ENCODE data around the gene HOXD3. TPM values are rescaled to one million over a fixed set of nuclear protein-coding genes. Genes with fewer than 3 reads are reported as not detected.
A peak's percentile ranks its signal among the peaks of the same experiment; 100 is the strongest.

Gene HOXD3
- total RNA-seq (10 to 100 TPM in 1 of 2 donors, 1 to 10 TPM in 1; 9.8 to 13.4 TPM), polyA plus RNA-seq (1 to 10 TPM; 1.5 to 2.3 TPM)
- long read RNA-seq, donor 1, partial matches to known transcripts, result 0 of 6 reads
- long read RNA-seq, donor 1, other reads (novel, unspliced or antisense), result 6 of 6 reads
- long read RNA-seq, donor 2, partial matches to known transcripts, result 1 of 5 reads
- long read RNA-seq, donor 2, other reads (novel, unspliced or antisense), result 4 of 5 reads

- Histone ChIP-seq H3K4me3 (ENCODE audit: low read length in 2 of 2) (no peak within 1 kb of the TSS), H3K27ac (ENCODE audit: low read depth in 1 of 2, low read length in 2 of 2) (no peak within 1 kb of the TSS), H3K36me3 (ENCODE audit: control insufficient read depth in 1 of 2, insufficient read depth in 2 of 2, low read length in 1 of 2) (no peaks in the 10 kb centered on the region), H3K4me1 (ENCODE audit: control insufficient read depth in 1 of 2, insufficient read depth in 2 of 2, low read length in 2 of 2) (no peaks in the 10 kb centered on the region), H3K9me3 (ENCODE audit: control insufficient read depth, low read length) (no peaks in the 10 kb centered on the region), H3K27me3 (ENCODE audit: control insufficient read depth in 1 of 2, insufficient read depth in 2 of 2, low read length in 1 of 2) (no peaks in the 10 kb centered on the region)
- 31 to 36% methylated on average over 48 of the region's 48 CpGs for WGBS, 2 donors
- intact Hi-C loops (cut with DNase I), result no loop called here
- ATAC-seq (ENCODE audit: low FRiP score) (no peak), DNase-seq (peak in 1 of 2 donors; percentile 55)
Observed at GRCh38 chr2:176156807-176157498, at the start of gene HOXD3. HOXD3 (plus strand) TSS chr2:176157307; CDS start chr2:176169115, 11,808 bp downstream.

- no peak overlapping the region for H3K4me3 ChIP-seq (ENCODE audit: low read length in 2 of 2)
- 2 to 3% methylated on average over 56 to 59 of the region's 59 CpGs for WGBS, 2 donors
- peaks cover 0 to 7% of the 10 kb centered on the region in 2 donors for H3K27me3 ChIP-seq (ENCODE audit: control insufficient read depth in 1 of 2, insufficient read depth in 2 of 2, low read length in 1 of 2)
- no peak overlapping the region for H3K27ac ChIP-seq (ENCODE audit: low read depth in 1 of 2, low read length in 2 of 2)
- no peaks in the 10 kb centered on the region for H3K9me3 ChIP-seq (ENCODE audit: control insufficient read depth, low read length)
- no peak for DNase-seq
- H3K36me3 ChIP-seq (ENCODE audit: control insufficient read depth in 1 of 2, insufficient read depth in 2 of 2, low read length in 1 of 2), result no peaks in the 10 kb centered on the region
- ATAC-seq (ENCODE audit: low FRiP score), result no peak
- no peaks in the 10 kb centered on the region for H3K4me1 ChIP-seq (ENCODE audit: control insufficient read depth in 1 of 2, insufficient read depth in 2 of 2, low read length in 2 of 2)
- intact Hi-C loops (cut with DNase I), result no loop called here
Observed at GRCh38 chr2:176107731-176108181, 49.4 kb upstream of the HOXD3 start.

- Histone ChIP-seq H3K4me3 (ENCODE audit: low read length in 2 of 2) (no peak overlapping the region), H3K27me3 (ENCODE audit: control insufficient read depth in 1 of 2, insufficient read depth in 2 of 2, low read length in 1 of 2) (peaks cover 0 to 6% of the 10 kb centered on the region in 2 donors), H3K9me3 (ENCODE audit: control insufficient read depth, low read length) (no peaks in the 10 kb centered on the region), H3K4me1 (ENCODE audit: control insufficient read depth in 1 of 2, insufficient read depth in 2 of 2, low read length in 2 of 2) (no peaks in the 10 kb centered on the region), H3K27ac (ENCODE audit: low read depth in 1 of 2, low read length in 2 of 2) (no peak overlapping the region), H3K36me3 (ENCODE audit: control insufficient read depth in 1 of 2, insufficient read depth in 2 of 2, low read length in 1 of 2) (no peaks in the 10 kb centered on the region)
- DNase-seq (no peak), ATAC-seq (ENCODE audit: low FRiP score) (no peak)
- intact Hi-C loops (cut with DNase I), result no loop called here
- 16 to 19% methylated on average over 26 of the region's 26 CpGs for WGBS, 2 donors
Observed at GRCh38 chr2:176109192-176109901, 47.8 kb upstream of the HOXD3 start.

GRCh38 chr2:176109946-176110345, 47.2 kb upstream of the HOXD3 start:
- 28 to 30% methylated on average over 4 of the region's 4 CpGs for WGBS, 2 donors
- Histone ChIP-seq H3K36me3 (ENCODE audit: control insufficient read depth in 1 of 2, insufficient read depth in 2 of 2, low read length in 1 of 2) (no peaks in the 10 kb centered on the region), H3K4me1 (ENCODE audit: control insufficient read depth in 1 of 2, insufficient read depth in 2 of 2, low read length in 2 of 2) (no peaks in the 10 kb centered on the region), H3K27ac (ENCODE audit: low read depth in 1 of 2, low read length in 2 of 2) (no peak overlapping the region), H3K9me3 (ENCODE audit: control insufficient read depth, low read length) (no peaks in the 10 kb centered on the region), H3K27me3 (ENCODE audit: control insufficient read depth in 1 of 2, insufficient read depth in 2 of 2, low read length in 1 of 2) (peaks cover 0 to 2% of the 10 kb centered on the region in 2 donors), H3K4me3 (ENCODE audit: low read length in 2 of 2) (no peak overlapping the region)
- intact Hi-C loops (cut with DNase I), result no loop called here
- no peak for ATAC-seq (ENCODE audit: low FRiP score)
- no peak for DNase-seq

GRCh38 chr2:176110415-176111308, 46.4 kb upstream of the HOXD3 start:
- intact Hi-C loops (cut with DNase I), result no loop called here
- H3K4me1 ChIP-seq (ENCODE audit: control insufficient read depth in 1 of 2, insufficient read depth in 2 of 2, low read length in 2 of 2), result no peaks in the 10 kb centered on the region
- H3K27me3 ChIP-seq (ENCODE audit: control insufficient read depth in 1 of 2, insufficient read depth in 2 of 2, low read length in 1 of 2), result peaks cover 0 to 2% of the 10 kb centered on the region in 2 donors

GRCh38 chr2:176111309-176111663, 45.8 kb upstream of the HOXD3 start:
- DNase-seq (no peak), ATAC-seq (ENCODE audit: low FRiP score) (no peak)
- Histone ChIP-seq H3K4me1 (ENCODE audit: control insufficient read depth in 1 of 2, insufficient read depth in 2 of 2, low read length in 2 of 2) (no peaks in the 10 kb centered on the region), H3K27ac (ENCODE audit: low read depth in 1 of 2, low read length in 2 of 2) (no peak overlapping the region), H3K9me3 (ENCODE audit: control insufficient read depth, low read length) (no peaks in the 10 kb centered on the region), H3K4me3 (ENCODE audit: low read length in 2 of 2) (no peak overlapping the region), H3K27me3 (ENCODE audit: control insufficient read depth in 1 of 2, insufficient read depth in 2 of 2, low read length in 1 of 2) (peaks cover 0 to 2% of the 10 kb centered on the region in 2 donors), H3K36me3 (ENCODE audit: control insufficient read depth in 1 of 2, insufficient read depth in 2 of 2, low read length in 1 of 2) (no peaks in the 10 kb centered on the region)
- WGBS, 2 donors, result 7 to 10% methylated on average over 16 of the region's 16 CpGs
- intact Hi-C loops (cut with DNase I), result no loop called here

More at GRCh38 chr2:176110415-176111308, 46.4 kb upstream of the HOXD3 start:
- no peak for ATAC-seq (ENCODE audit: low FRiP score)
- no peaks in the 10 kb centered on the region for H3K9me3 ChIP-seq (ENCODE audit: control insufficient read depth, low read length)
- WGBS, 2 donors, result 22 to 23% methylated on average over 7 of the region's 7 CpGs
- no peaks in the 10 kb centered on the region for H3K36me3 ChIP-seq (ENCODE audit: control insufficient read depth in 1 of 2, insufficient read depth in 2 of 2, low read length in 1 of 2)
- no peak overlapping the region for H3K27ac ChIP-seq (ENCODE audit: low read depth in 1 of 2, low read length in 2 of 2)
- no peak for DNase-seq
- H3K4me3 ChIP-seq (ENCODE audit: low read length in 2 of 2), result no peak overlapping the region

GRCh38 chr2:176111846-176112374, 45.2 kb upstream of the HOXD3 start:
- WGBS, 2 donors, result 10 to 13% methylated on average over 29 of the region's 29 CpGs
- intact Hi-C loops (cut with DNase I), result no loop called here
- no peaks in the 10 kb centered on the region for H3K36me3 ChIP-seq (ENCODE audit: control insufficient read depth in 1 of 2, insufficient read depth in 2 of 2, low read length in 1 of 2)
- DNase-seq, result no peak
- no peaks in the 10 kb centered on the region for H3K4me1 ChIP-seq (ENCODE audit: control insufficient read depth in 1 of 2, insufficient read depth in 2 of 2, low read length in 2 of 2)
- H3K27ac ChIP-seq (ENCODE audit: low read depth in 1 of 2, low read length in 2 of 2), result no peak overlapping the region
- ATAC-seq (ENCODE audit: low FRiP score), result no peak
- H3K27me3 ChIP-seq (ENCODE audit: control insufficient read depth in 1 of 2, insufficient read depth in 2 of 2, low read length in 1 of 2), result peaks cover 0 to 2% of the 10 kb centered on the region in 2 donors
- no peak overlapping the region for H3K4me3 ChIP-seq (ENCODE audit: low read length in 2 of 2)
- H3K9me3 ChIP-seq (ENCODE audit: control insufficient read depth, low read length), result no peaks in the 10 kb centered on the region
